ENCODE data around the gene SPTAN1. TPM values are rescaled to one million over a fixed set of nuclear protein-coding genes. Genes with fewer than 3 reads are reported as not detected.
"Not testable (repeated sequence)": the region's sequence is repeated elsewhere in the genome, so short reads cannot be mapped to it uniquely, and the experiment has no call there.

The SPTAN1 gene
- 355 and 365 TPM in 2 replicates for total RNA-seq
- long read RNA-seq, full-length matches to known transcripts = 10 of 210 reads
- long read RNA-seq, partial matches to known transcripts = 188 of 210 reads
- long read RNA-seq, other reads (novel, unspliced or antisense) = 12 of 210 reads

DNA sequence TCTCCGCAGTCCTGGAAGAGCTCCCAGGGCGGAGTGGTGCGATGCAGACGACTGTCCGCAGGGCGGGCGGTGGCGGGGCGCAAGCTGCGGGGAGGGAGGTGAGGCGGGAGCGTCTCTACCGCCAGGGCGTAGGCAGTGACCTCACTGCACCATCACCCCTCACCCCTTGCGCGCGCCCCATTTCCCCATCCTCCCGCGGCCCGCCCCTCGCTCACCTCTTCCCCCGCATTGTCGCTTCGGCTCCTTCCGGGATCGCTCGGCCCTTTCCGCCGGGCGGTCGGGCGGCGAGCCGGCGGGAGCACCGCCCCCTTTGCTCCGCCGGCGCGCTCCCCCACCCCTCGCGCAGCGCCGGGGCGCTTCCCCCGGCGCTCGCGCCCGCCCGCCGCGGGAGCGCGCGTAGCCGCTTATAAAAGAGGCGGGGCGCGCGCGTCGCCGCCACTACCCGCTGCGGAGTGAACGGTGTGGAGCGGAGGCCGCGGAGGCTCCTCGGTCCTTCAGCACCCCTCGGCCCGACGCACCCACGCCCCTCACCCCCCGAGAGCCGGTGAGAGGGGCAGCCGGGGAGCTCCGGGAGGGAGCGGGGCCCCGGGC is at the start of gene SPTAN1:
Gene SPTAN1, plus strand, starts transcription at position 435 of the 591 bp plus-strand sequence. CDS start 14,154 bp downstream, outside the sequence.
- peak; percentile 96 for DNase-seq (ENCODE audit: extremely low spot score, unreplicated experiment)
- no peaks in the 10 kb centered on the region for H3K36me3 Mint-ChIP-seq (ENCODE audit: unreplicated experiment)
- H3K4me3 Mint-ChIP-seq (ENCODE audit: unreplicated experiment) = peak within 1 kb of the TSS; percentile 95
- H3K9me3 Mint-ChIP-seq (ENCODE audit: unreplicated experiment) = no peaks in the 10 kb centered on the region
- H3K4me1 Mint-ChIP-seq (ENCODE audit: unreplicated experiment) = peaks cover 36% of the 10 kb centered on the region
- peak within 1 kb of the TSS; percentile 97 for H3K27ac Mint-ChIP-seq (ENCODE audit: unreplicated experiment)
- H3K27me3 Mint-ChIP-seq (ENCODE audit: unreplicated experiment) = no peaks in the 10 kb centered on the region
- TF ChIP-seq, protein P1, sequence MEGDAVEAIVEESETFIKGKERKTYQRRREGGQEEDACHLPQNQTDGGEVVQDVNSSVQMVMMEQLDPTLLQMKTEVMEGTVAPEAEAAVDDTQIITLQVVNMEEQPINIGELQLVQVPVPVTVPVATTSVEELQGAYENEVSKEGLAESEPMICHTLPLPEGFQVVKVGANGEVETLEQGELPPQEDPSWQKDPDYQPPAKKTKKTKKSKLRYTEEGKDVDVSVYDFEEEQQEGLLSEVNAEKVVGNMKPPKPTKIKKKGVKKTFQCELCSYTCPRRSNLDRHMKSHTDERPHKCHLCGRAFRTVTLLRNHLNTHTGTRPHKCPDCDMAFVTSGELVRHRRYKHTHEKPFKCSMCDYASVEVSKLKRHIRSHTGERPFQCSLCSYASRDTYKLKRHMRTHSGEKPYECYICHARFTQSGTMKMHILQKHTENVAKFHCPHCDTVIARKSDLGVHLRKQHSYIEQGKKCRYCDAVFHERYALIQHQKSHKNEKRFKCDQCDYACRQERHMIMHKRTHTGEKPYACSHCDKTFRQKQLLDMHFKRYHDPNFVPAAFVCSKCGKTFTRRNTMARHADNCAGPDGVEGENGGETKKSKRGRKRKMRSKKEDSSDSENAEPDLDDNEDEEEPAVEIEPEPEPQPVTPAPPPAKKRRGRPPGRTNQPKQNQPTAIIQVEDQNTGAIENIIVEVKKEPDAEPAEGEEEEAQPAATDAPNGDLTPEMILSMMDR (IDR thresholded peaks at IDR 0.05) = no peak

DNA sequence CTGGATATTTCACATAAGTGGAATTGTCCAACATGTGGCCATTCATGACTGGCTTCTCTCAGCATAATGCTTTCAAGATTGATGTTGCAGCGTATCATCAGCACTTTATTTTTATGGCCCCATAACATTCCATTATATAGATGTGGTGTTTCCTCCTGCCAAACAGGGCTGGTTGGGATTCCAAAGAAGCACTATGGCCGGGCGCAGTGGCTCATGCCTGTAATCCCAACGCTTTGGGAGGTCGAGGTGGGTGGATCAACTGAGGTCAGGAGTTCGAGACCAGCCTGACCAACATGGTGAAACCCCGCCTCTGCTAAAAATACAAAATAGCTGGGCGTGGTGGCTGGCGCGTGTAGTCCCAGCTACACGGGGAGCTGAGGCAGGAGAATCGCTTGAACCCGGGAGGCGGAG is 49.0 kb upstream of the SPTAN1 start:
- DNase-seq (ENCODE audit: extremely low spot score, unreplicated experiment); H3K27me3 Mint-ChIP-seq (ENCODE audit: unreplicated experiment); H3K27ac Mint-ChIP-seq (ENCODE audit: unreplicated experiment); H3K4me3 Mint-ChIP-seq (ENCODE audit: unreplicated experiment); H3K9me3 Mint-ChIP-seq (ENCODE audit: unreplicated experiment): not testable (repeated sequence)
- peaks cover 22% of the 10 kb centered on the region for H3K4me1 Mint-ChIP-seq (ENCODE audit: unreplicated experiment)
- H3K36me3 Mint-ChIP-seq (ENCODE audit: unreplicated experiment) = peaks cover 11% of the 10 kb centered on the region

DNA sequence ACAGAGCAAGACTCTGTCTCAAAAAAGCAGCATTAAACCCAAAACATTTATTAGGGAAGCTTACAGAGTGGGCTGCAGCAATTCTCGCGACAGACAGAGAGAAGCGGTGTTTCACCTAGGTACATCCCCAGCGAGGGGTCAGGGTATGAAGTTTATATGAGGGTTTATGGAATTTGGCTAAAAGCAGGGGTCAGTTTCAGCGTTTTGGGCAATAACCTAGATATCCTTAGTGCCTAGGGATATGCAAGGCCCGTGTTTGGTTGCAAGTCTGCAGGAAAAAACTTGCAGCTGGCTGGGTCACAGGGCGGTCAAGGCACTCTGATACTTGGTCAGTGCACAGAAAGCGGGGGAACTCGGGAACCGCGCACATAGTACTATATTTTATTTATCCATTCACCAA is 48.5 kb upstream of the SPTAN1 start:
- H3K4me3 Mint-ChIP-seq (ENCODE audit: unreplicated experiment) = peak overlapping the region; percentile 99
- peak overlapping the region; percentile 54 for H3K27ac Mint-ChIP-seq (ENCODE audit: unreplicated experiment)
- H3K9me3 Mint-ChIP-seq (ENCODE audit: unreplicated experiment) = no peaks in the 10 kb centered on the region
- DNase-seq (ENCODE audit: extremely low spot score, unreplicated experiment) = no peak
- TF ChIP-seq, protein P1 (IDR thresholded peaks at IDR 0.05) = no peak
- peaks cover 12% of the 10 kb centered on the region for H3K36me3 Mint-ChIP-seq (ENCODE audit: unreplicated experiment)
- H3K4me1 Mint-ChIP-seq (ENCODE audit: unreplicated experiment) = peaks cover 22% of the 10 kb centered on the region
- H3K27me3 Mint-ChIP-seq (ENCODE audit: unreplicated experiment) = no peaks in the 10 kb centered on the region

DNA sequence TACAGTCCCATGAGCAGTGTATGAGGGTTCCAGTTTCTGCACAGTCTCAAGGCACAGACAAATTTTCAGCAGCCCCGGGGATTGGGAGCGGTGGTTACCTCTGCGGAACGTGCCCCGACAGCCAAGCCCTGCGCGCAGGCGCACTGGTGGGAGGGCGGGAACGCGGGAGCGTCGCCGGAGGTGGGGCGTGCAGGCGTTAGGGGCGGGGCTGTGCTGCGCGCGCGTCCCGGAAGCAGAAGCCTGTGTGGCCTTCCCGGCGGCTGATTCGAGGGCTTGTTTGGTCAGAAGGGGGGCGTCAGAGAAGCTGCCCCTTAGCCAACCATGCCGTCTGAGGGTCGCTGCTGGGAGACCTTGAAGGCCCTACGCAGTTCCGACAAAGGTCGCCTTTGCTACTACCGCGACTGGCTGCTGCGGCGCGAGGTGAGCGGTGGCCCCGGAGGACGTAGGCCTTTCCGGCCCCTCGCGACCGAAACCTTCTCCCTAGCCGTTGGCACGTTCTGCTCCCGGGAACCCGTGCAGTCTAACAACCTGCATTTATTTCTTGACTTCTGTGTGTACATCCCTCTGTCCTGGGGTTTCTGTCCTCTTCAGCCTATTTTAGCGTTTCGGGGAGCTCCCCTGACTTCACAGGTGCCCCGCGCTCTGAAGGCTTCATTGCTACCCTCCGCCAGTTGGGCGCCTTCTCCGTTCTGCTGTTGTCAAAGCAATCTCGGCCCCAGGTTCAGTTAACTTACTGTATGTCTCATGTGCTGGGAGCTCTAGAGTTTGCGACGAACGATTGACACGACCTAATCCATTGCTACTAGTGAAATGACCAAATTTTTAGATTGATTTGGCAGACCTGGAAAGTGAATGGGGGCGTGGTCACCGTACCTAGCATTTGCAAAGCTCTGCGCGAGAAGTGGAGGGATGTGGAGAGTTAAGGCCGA is 47.6 kb upstream of the SPTAN1 start, which contains the start of gene GLE1:
Gene GLE1, plus strand, starts transcription at position 235 of the 929 bp plus-strand sequence. Its CDS starts 87 bp downstream, at position 322.
- Mint-ChIP-seq H3K9me3 (ENCODE audit: unreplicated experiment) (no peaks in the 10 kb centered on the region), H3K4me3 (ENCODE audit: unreplicated experiment) (peak within 1 kb of the TSS; percentile 99), H3K27me3 (ENCODE audit: unreplicated experiment) (no peaks in the 10 kb centered on the region), H3K27ac (ENCODE audit: unreplicated experiment) (peak within 1 kb of the TSS; percentile 91), H3K4me1 (ENCODE audit: unreplicated experiment) (peaks cover 22% of the 10 kb centered on the region), H3K36me3 (ENCODE audit: unreplicated experiment) (peaks cover 15% of the 10 kb centered on the region)
- DNase-seq (ENCODE audit: extremely low spot score, unreplicated experiment) = peak; percentile 98
- TF ChIP-seq, protein P1 (IDR thresholded peaks at IDR 0.05) = no peak

DNA sequence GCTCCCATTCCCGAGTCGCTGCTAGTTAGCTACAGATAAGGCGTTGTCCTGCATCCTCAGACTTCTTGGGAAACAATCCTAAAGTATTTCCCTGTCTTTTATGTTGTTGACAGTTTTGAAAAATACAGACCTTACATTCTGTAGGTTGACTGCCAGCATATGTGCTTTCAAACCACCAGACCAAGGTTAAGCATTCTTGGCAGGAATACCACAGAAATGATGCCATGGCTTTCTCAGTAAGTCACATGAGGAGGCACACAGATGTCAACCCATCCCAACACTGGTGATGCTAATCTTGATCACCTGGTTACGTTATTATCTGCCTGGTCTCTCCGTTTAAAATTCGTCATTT is 47.0 kb upstream of the SPTAN1 start:
- Mint-ChIP-seq H3K27ac (ENCODE audit: unreplicated experiment) (peak overlapping the region; percentile 91), H3K27me3 (ENCODE audit: unreplicated experiment) (no peaks in the 10 kb centered on the region), H3K9me3 (ENCODE audit: unreplicated experiment) (no peaks in the 10 kb centered on the region), H3K4me3 (ENCODE audit: unreplicated experiment) (peak overlapping the region; percentile 99), H3K36me3 (ENCODE audit: unreplicated experiment) (peaks cover 9% of the 10 kb centered on the region), H3K4me1 (ENCODE audit: unreplicated experiment) (peaks cover 21% of the 10 kb centered on the region)
- TF ChIP-seq, protein P1 (IDR thresholded peaks at IDR 0.05) = no peak
- no peak for DNase-seq (ENCODE audit: extremely low spot score, unreplicated experiment)

DNA sequence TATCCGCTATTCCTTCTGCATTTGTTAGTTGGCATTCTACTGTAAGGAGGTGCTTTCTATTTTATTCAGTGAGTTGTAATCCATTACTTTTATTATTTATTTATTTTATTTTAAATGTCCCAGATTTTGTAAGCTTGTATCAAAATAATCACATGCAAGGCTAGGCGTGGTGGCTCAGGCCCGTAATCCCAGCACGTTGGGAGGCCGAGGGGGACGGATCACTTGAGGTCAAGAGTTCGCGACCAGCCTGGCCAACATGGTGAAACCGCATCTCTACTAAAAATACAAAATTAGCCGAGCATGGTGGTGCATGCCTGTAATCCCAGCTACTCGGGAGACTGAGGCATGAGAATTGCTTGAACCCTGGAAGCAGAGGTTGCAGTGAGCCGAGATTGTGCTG is 46.5 kb upstream of the SPTAN1 start:
- not testable (repeated sequence) for H3K9me3 Mint-ChIP-seq (ENCODE audit: unreplicated experiment); DNase-seq (ENCODE audit: extremely low spot score, unreplicated experiment); H3K27ac Mint-ChIP-seq (ENCODE audit: unreplicated experiment); H3K27me3 Mint-ChIP-seq (ENCODE audit: unreplicated experiment); H3K36me3 Mint-ChIP-seq (ENCODE audit: unreplicated experiment)
- peaks cover 17% of the 10 kb centered on the region for H3K4me1 Mint-ChIP-seq (ENCODE audit: unreplicated experiment)
- H3K4me3 Mint-ChIP-seq (ENCODE audit: unreplicated experiment) = peak overlapping the region; percentile 99

Data from osteocyte (in vitro differentiated cells).